Testis (tissue), 2 donors: ENCODE data around the gene HOXD11.

ENCODE experiments used
- POLR2A ChIP-seq: fragments of 450-650 bp; IDR thresholded peaks from one replicate; pipeline ENCODE4 v1.6.1; 2017; ENCODE audit warnings: antibody characterized with exemption, mild to moderate bottlenecking, moderate library complexity
- TF ChIP-seq, protein P1 (sequence below), 3 experiments: fragments of 450-650 bp in 2 of 3; fragments of 200-600 bp in 1 of 3; sonication (generic) in 1 of 3; IDR thresholded peaks; one replicate each; pipeline ENCODE4 v1.5.1; 2016 to 2019; ENCODE audit warnings: antibody characterized with exemption in 3 of 3, mild to moderate bottlenecking in 2 of 3, moderate library complexity in 1 of 3

DNA sequence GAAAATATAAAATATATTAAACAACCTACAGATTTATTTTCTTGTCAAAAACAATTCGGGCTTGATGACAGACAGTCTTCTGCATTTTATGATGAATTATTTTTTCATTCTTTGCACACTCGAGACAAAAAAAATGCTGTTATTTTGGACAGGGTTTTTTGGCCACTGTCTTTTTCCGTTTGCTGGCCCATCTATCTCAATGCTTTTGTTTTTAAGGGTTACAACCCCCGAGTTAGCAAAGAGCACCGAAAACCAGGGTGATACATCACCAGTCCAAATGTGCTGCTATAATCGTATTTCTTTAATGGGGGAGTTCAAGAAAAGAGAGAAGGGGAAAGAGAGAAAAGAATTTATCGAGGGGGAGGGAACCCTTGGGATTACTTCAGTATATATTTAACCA is 31.0 kb upstream of the HOXD11 start:
- TF ChIP-seq, protein P1, sequence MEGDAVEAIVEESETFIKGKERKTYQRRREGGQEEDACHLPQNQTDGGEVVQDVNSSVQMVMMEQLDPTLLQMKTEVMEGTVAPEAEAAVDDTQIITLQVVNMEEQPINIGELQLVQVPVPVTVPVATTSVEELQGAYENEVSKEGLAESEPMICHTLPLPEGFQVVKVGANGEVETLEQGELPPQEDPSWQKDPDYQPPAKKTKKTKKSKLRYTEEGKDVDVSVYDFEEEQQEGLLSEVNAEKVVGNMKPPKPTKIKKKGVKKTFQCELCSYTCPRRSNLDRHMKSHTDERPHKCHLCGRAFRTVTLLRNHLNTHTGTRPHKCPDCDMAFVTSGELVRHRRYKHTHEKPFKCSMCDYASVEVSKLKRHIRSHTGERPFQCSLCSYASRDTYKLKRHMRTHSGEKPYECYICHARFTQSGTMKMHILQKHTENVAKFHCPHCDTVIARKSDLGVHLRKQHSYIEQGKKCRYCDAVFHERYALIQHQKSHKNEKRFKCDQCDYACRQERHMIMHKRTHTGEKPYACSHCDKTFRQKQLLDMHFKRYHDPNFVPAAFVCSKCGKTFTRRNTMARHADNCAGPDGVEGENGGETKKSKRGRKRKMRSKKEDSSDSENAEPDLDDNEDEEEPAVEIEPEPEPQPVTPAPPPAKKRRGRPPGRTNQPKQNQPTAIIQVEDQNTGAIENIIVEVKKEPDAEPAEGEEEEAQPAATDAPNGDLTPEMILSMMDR (IDR thresholded peaks at IDR 0.05): no peak
- TF ChIP-seq POLR2A: no peak
